Suppressor macrophage treated with lipopolysaccharide for 1 hour (primary cell): ENCODE results near the gene RASAL1.

Experiments
- DNase-seq, 3 donors: peaks; one replicate each; pipeline ENCODE4 v3.0.0-alpha.2; 2020 to 2022

Gene RASAL1

DNA sequence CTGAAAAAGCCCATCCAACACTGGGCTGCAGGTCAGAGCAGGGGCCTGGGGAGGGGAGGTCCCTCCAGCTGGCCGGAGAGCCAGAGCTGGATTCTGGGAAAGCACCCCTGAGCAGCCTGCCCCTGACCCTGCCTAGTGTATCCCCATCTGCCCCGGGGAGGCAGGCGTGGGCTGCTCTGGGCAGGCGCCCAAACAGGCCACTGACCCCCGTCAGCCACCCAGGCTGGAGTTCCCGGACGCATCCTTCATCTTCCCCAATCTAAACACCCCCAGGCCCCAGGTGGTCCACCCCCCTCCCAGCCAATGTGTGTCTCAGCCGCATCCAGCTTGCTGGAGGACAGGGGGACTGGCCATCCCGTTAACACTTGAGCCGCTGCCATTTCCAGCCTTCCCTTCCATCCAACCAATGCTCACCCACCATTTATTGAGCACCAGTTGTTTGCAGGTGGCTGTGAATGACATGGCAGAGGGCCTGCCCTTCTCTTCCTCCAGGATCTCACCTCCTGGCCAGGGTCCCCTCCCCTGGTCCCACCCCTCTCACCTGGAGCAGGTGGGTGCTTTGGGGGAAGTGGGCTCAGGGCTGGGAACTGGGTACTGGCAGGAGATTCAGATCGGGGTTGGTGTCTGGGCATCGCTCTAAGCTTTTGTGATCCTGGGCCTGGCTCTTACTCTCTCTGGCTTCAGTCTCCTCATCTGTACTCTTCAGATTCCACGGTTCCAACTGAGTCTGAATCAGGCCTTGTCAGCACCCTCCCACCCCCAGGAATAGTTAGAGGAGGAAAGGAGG is 79.8 kb downstream of the RASAL1 start:
- no peak for DNase-seq

DNA sequence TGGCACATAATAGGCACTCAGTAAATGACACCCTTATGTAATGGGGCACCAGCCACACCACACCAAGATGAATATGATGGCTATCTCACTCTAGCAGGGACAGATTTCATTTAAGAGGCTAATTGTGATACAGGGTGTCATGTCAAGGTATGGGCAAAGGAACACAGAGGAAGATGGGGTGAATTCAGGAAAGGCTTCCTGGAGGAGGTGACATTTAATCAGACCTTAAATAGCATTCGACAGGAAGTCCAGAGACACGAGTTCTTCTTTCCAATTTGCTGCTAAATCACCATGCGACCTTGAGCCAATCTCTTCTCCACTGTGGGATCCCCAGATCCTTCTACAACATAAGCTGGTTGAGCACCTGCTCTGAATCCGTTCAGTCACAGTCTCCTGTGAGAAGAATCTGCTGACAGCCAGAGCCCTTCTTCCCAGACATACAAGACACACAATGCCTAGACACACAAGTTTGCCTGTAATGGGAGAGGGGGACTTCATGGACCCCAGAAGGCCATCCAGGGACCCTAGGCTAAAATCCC is 80.5 kb downstream of the RASAL1 start:
- no peak for DNase-seq

DNA sequence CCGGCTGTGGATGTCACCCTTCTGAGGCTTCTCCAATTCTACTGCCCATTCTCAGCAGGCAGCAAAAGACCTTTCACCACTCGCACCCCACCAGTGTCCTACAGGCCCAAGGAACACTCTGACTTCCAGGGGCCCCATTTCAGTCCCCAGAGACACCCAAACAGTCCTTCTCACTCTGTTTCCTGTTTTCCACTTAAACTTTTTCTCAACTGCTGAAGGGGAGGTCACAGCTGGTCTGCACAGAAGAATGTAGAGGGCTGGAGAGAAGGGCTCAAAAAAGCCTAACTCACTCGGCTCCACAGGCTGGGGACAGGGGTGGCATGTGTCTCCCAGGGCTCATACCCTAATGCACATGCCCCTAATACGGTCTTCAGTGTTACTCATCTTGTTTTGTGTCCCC is 83.2 kb downstream of the RASAL1 start:
- no peak for DNase-seq

DNA sequence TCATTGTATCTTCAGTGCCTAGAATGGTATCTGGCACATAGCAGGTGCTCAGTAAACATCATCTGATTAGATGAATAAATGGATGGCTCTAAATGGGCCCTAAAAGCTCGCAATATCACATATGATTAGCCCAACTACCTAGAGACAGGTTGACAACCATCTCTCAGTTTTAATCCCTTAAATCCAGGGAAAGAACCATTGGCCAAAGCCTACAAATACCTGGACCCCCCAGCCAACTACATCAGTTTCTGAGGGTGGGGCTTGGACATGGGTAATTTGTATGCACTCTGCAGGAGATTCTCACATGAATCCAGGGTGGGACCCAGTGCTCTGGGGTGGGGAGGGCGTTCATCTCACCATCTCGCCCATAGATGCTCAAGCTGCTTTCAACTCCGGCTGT is 83.8 kb downstream of the RASAL1 start:
- DNase-seq = no peak

DNA sequence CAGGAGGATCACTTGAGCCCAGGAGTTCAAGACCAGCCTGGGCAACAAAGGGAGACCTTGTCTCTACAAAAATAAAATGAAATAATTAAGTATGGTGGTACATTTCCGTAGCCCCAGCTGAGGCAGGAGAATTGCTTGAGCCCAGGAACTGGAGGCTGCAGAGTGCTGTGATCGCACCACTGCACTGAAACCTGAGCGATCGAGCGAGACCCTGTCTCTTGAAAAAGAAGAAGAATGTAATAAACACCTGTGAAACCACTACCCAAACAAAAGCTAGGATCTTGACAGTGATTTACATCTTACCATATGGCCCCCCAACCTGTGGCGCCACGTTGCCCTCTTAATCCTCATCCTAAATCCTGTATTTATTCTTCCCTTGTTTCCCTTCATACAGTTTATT is 84.8 kb downstream of the RASAL1 start:
- no peak for DNase-seq

DNA sequence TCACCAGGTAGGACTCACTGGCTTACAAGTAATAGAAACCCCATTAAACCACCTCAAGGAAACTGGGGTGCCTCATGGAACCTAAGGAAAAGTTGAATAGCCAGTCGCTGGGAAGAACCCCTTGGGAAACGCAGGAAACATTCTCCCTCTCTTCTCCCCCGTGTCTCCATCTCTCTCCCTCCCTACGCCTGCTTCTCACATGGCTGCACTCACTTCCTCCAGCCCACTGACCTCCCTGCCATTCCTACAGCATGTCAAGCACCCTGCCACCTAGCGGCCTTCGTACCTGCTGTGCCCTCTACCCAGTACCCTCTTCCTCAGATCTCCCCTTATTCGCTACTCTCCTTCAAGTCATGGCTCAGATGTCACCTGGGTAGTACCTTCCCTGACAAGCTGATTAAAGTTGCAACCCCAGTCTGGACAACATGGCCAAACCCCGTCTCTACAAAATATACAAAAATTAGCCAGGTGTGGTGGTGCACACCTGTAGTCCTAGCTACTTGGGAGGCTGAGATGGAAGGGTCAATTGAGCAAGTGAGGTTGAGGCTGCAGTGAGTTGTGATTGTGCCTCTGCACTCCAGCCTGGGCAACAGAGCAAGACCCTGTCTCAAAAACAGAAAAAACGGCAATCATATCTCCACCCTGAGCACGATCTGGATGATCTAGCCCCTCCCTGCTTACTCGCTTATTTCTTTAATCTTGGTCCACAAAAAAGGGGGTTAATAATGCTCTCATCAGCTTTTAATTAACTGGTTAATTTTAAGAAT is 85.4 kb downstream of the RASAL1 start:
- DNase-seq = peak; percentile 30 to 50 (median 31)
